ENCODE measurements around the gene DDX47. TPM values are rescaled to one million over a fixed set of nuclear protein-coding genes. Genes with fewer than 3 reads are reported as not detected.

The DDX47 gene
- total RNA-seq, 1 experiment from 2014 or later = 192 TPM

DNA sequence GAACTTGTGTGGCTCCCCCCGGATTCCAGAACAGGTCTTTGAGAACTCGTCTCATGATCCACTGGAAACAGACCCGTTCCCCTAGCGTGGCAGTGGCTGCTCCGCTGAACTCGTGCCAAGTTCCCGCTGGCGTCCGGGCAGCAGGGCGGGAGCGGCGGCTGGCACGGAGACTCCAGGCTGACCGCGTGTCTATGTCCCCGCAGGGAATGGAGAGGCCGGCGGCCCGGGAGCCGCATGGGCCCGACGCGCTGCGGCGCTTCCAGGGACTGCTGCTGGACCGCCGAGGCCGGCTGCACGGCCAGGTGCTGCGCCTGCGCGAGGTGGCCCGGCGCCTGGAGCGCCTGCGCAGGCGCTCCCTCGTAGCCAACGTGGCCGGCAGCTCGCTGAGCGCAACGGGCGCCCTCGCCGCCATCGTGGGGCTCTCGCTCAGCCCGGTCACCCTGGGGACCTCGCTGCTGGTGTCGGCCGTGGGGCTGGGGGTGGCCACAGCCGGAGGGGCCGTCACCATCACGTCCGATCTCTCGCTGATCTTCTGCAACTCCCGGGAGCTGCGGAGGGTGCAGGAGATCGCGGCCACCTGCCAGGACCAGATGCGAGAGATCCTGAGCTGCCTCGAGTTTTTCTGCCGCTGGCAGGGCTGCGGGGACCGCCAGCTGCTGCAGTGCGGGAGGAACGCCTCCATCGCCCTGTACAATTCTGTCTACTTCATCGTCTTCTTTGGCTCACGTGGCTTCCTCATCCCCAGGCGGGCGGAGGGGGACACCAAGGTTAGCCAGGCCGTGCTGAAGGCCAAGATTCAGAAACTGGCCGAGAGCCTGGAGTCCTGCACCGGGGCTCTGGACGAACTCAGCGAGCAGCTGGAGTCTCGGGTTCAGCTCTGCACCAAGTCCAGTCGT lies 26.2 kb upstream of the DDX47 start:
- TF ChIP-seq, protein P1, sequence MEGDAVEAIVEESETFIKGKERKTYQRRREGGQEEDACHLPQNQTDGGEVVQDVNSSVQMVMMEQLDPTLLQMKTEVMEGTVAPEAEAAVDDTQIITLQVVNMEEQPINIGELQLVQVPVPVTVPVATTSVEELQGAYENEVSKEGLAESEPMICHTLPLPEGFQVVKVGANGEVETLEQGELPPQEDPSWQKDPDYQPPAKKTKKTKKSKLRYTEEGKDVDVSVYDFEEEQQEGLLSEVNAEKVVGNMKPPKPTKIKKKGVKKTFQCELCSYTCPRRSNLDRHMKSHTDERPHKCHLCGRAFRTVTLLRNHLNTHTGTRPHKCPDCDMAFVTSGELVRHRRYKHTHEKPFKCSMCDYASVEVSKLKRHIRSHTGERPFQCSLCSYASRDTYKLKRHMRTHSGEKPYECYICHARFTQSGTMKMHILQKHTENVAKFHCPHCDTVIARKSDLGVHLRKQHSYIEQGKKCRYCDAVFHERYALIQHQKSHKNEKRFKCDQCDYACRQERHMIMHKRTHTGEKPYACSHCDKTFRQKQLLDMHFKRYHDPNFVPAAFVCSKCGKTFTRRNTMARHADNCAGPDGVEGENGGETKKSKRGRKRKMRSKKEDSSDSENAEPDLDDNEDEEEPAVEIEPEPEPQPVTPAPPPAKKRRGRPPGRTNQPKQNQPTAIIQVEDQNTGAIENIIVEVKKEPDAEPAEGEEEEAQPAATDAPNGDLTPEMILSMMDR (conservative IDR thresholded peaks at IDR 0.05) = no peak
- TF ChIP-seq EZH2 (IDR thresholded peaks at IDR 0.05; ENCODE audit: low read depth) = no peak
- H3K4me3 ChIP-seq = peak overlapping the region; percentile 61; the same call in 1 of the 2 replicates
- no peaks in the 10 kb centered on the region for H4K20me1 ChIP-seq (ENCODE audit: insufficient read depth)
- peak; percentile 57 to 83 for DNase-seq
- 0 out of 2 replicates have a peak, but pooled peaks cover 12% of the 10 kb centered on the region for H3K79me2 ChIP-seq (ENCODE audit: low read depth)
- no peaks in the 10 kb centered on the region for H3K9me3 ChIP-seq (ENCODE audit: insufficient read depth, low read depth)
- no peaks in the 10 kb centered on the region for H3K36me3 ChIP-seq (ENCODE audit: low read depth)
- peak overlapping the region; percentile 91 for H3K4me2 ChIP-seq
- H2AFZ ChIP-seq = peak overlapping the region; percentile 83
- H3F3A ChIP-seq (ENCODE audit: insufficient read depth, low read depth) = peaks cover 24% of the 10 kb centered on the region
- no peaks in the 10 kb centered on the region for H3K27me3 ChIP-seq (ENCODE audit: insufficient read depth, low read depth)
- intact Hi-C loops (cut with micrococcal nuclease; ENCODE audit: unreplicated experiment) = loop anchor here (2.0 kb wide), 1 partner anchor 62 kb away; no protein-coding TSS in a partner anchor
- CTCF ChIA-PET = interaction anchor here (0.6 to 0.7 kb wide), 7 partner anchors 21 to 193 kb away, joined by 3 to 10 read pairs (median 6); no protein-coding TSS in a partner anchor
- H3K9me2 ChIP-seq (ENCODE audit: insufficient read depth) = no peaks in the 10 kb centered on the region
- H3K27ac ChIP-seq = peak overlapping the region; percentile 76
- TSS peak; percentile 67 for BruUV-seq (replicated peaks)
- peaks cover 44% of the 10 kb centered on the region for H3K4me1 ChIP-seq (replicated peaks; ENCODE audit: insufficient read depth)
- POLR2A ChIA-PET (ENCODE audit: unreplicated experiment) = interaction anchor here (0.6 to 0.7 kb wide), 5 partner anchors 13 to 419 kb away, joined by 3 to 15 read pairs (median 5); no protein-coding TSS in a partner anchor

DNA sequence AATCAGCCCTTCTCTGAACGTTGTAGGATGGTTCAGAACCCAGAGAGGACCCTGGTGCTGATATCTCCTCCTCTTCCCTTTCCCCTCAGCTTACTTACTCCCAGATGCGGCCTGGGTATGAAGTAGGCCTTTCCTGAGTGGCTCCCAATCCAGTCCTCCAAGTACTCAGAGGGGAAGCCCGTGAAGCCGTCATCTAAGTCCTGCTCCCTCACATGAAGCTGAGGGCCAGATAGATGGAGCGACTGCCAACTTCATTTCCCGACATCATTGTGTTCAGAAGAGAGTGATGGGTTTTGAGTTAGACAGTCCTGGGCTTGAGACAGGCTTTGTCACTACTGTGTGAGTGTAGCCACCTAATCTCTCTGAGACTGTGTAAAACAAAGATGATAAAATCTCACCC lies 25.0 kb upstream of the DDX47 start:
- no peak for DNase-seq
- Histone ChIP-seq H3K9me2 (ENCODE audit: insufficient read depth) (no peaks in the 10 kb centered on the region), H3K9me3 (ENCODE audit: insufficient read depth, low read depth) (no peaks in the 10 kb centered on the region), H3K4me1 (replicated peaks; ENCODE audit: insufficient read depth) (peaks cover 46% of the 10 kb centered on the region), H3K27me3 (ENCODE audit: insufficient read depth, low read depth) (no peaks in the 10 kb centered on the region), H3K36me3 (ENCODE audit: low read depth) (no peaks in the 10 kb centered on the region), H3K27ac (peak overlapping the region; percentile 90), H3K79me2 (ENCODE audit: low read depth) (0 out of 2 replicates have a peak, but pooled peaks cover 12% of the 10 kb centered on the region), H3K4me3 (no peak overlapping the region), H4K20me1 (ENCODE audit: insufficient read depth) (no peaks in the 10 kb centered on the region), H3F3A (ENCODE audit: insufficient read depth, low read depth) (peaks cover 24% of the 10 kb centered on the region), H3K4me2 (peak overlapping the region; percentile 44), H2AFZ (no peak overlapping the region; the same call in 1 of the 2 replicates)
- intact Hi-C loops (cut with micrococcal nuclease; ENCODE audit: unreplicated experiment) = loop anchor here (1.0 to 2.0 kb wide), 4 partner anchors 17 to 195 kb away; no protein-coding TSS in a partner anchor
- no TSS peak for BruUV-seq (replicated peaks)
- ChIA-PET CTCF (interaction anchor here (0.6 to 1.5 kb wide), 5 partner anchors 26 to 236 kb away, joined by 3 to 6 read pairs (median 4); no protein-coding TSS in a partner anchor), POLR2A (ENCODE audit: unreplicated experiment) (interaction anchor here (0.5 to 0.7 kb wide), 3 partner anchors 12 to 103 kb away, joined by 5 to 9 read pairs (median 8); partner anchors contain the start of gene GPRC5A)
- TF ChIP-seq, protein P1 (conservative IDR thresholded peaks at IDR 0.05) = no peak
- no peak for TF ChIP-seq EZH2 (IDR thresholded peaks at IDR 0.05; ENCODE audit: low read depth)

DNA sequence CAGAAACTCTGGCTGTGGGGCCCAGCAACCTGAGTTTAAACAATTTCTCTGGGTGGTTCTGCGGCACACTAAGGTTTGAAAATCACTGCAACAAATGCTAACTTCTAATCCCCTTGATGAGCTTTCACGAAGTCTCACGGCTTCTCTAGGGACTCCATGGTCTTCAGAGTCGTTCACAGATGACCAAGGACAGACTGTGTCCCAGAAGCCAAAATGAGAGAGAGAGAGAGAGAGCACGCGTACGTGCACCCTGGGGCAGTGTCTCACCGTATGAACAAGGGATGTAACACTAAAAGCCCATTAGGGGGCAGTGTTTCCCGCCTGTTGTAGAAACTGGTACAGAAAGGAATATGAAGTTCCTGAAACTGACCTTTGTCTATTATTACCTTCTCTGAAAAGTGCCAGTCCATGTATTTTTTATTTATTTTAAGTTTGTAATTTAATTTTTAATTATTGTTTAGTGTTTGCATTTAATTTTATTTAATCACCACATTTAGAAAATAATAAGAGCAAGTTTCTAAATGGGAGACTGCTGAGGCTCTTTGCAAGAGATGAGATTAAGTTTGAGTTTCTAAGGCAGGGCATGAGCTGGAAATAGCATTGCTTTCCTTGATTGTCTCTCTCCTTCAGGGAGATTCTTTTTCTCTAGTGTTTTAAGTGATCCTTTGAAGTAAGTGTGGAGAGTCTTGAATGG lies 24.3 kb upstream of the DDX47 start:
- H2AFZ ChIP-seq = peak overlapping the region; percentile 53; the same call in 1 of the 2 replicates
- CTCF ChIA-PET = interaction anchor here (0.5 to 2.1 kb wide), 13 partner anchors 15 to 235 kb away, joined by 3 to 19 read pairs (median 5); partner anchors contain the start of gene GPRC5A
- BruUV-seq (replicated peaks) = no TSS peak

More for the DNA sequence above, 24.3 kb upstream of the DDX47 start:
- H3F3A ChIP-seq (ENCODE audit: insufficient read depth, low read depth) = peaks cover 30% of the 10 kb centered on the region
- H4K20me1 ChIP-seq (ENCODE audit: insufficient read depth) = no peaks in the 10 kb centered on the region
- peak overlapping the region; percentile 90 for H3K27ac ChIP-seq
- no peaks in the 10 kb centered on the region for H3K9me2 ChIP-seq (ENCODE audit: insufficient read depth)
- POLR2A ChIA-PET (ENCODE audit: unreplicated experiment) = interaction anchor here (0.6 to 1.3 kb wide), 5 partner anchors 15 to 103 kb away, joined by 3 to 11 read pairs (median 5); partner anchors contain the start of gene GPRC5A
- peak overlapping the region; percentile 55 for H3K4me2 ChIP-seq
- H3K9me3 ChIP-seq (ENCODE audit: insufficient read depth, low read depth) = no peaks in the 10 kb centered on the region
- H3K4me1 ChIP-seq (replicated peaks; ENCODE audit: insufficient read depth) = peaks cover 52% of the 10 kb centered on the region
- intact Hi-C loops (cut with micrococcal nuclease; ENCODE audit: unreplicated experiment) = loop anchor here (1.0 to 2.0 kb wide), 7 partner anchors 16 to 194 kb away; no protein-coding TSS in a partner anchor
- 0 out of 2 replicates have a peak, but pooled peaks cover 12% of the 10 kb centered on the region for H3K79me2 ChIP-seq (ENCODE audit: low read depth)
- no peaks in the 10 kb centered on the region for H3K27me3 ChIP-seq (ENCODE audit: insufficient read depth, low read depth)
- peak; percentile 68 to 78 for DNase-seq
- TF ChIP-seq, protein P1 (conservative IDR thresholded peaks at IDR 0.05) = peak; percentile 87
- TF ChIP-seq EZH2 (IDR thresholded peaks at IDR 0.05; ENCODE audit: low read depth) = no peak
- no peaks in the 10 kb centered on the region for H3K36me3 ChIP-seq (ENCODE audit: low read depth)
- no peak overlapping the region for H3K4me3 ChIP-seq
